ENCODE measurements around the gene AGL.

Gene AGL

GRCh38 chr1:99869304-99869703 is 19.1 kb downstream of the AGL start:
- H3K27me3 ChIP-seq (ENCODE audit: control insufficient read depth, low read length), result no peaks in the 10 kb centered on the region
- TF ChIP-seq CTCF (IDR thresholded peaks at IDR 0.05; ENCODE audit: low read depth, low read length, poor library complexity, severe bottlenecking), result no peak
- TF ChIP-seq EZH2phosphoT487 (IDR thresholded peaks at IDR 0.05; ENCODE audit: borderline replicate concordance, low read length), result no peak
- H4K20me1 ChIP-seq (ENCODE audit: control insufficient read depth, insufficient read depth, low read depth, low read length), result no peaks in the 10 kb centered on the region
- H3K27ac ChIP-seq (ENCODE audit: low read depth, low read length), result no peak overlapping the region
- no peaks in the 10 kb centered on the region for H3K9me2 ChIP-seq (replicated peaks; ENCODE audit: control insufficient read depth, low read length)
- H3K79me2 ChIP-seq (ENCODE audit: control insufficient read depth, low read length), result no peaks in the 10 kb centered on the region
- peaks cover 15% of the 10 kb centered on the region for H3K36me3 ChIP-seq (ENCODE audit: control insufficient read depth, low read length)
- H3F3A ChIP-seq (ENCODE audit: control insufficient read depth, insufficient read depth), result peaks cover 4% of the 10 kb centered on the region; the same call in 1 of the 2 replicates
- no peak overlapping the region for H3K4me3 ChIP-seq (ENCODE audit: low read length)
- no peaks in the 10 kb centered on the region for H3K9me3 ChIP-seq (ENCODE audit: control insufficient read depth, insufficient read depth, low read length)
- no peak overlapping the region for H3K4me2 ChIP-seq (ENCODE audit: low read length)
- no peaks in the 10 kb centered on the region for H3K4me1 ChIP-seq (ENCODE audit: control insufficient read depth, low read length)

DNA sequence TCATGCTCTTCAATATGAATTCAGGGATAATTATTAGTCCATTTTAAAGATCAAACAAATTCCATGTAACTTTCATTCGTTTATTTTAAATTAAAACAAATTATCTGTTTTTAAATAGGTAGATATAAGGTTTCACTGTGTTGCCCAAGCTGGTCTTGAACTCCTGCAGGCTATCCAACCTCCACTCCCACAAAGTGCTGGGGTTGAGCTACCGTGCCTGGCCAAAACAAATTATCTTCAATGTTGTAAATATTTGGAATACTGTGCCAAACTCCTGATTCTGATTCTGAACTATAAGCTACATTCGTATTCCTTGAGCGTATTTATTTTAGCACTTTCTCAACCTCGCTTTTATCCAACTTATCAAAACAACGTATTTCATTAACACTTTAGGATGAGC is 19.6 kb downstream of the AGL start:
- H3K9me2 ChIP-seq (replicated peaks; ENCODE audit: control insufficient read depth, low read length), result no peaks in the 10 kb centered on the region
- H3K4me2 ChIP-seq (ENCODE audit: low read length), result no peak overlapping the region
- TF ChIP-seq CTCF (IDR thresholded peaks at IDR 0.05; ENCODE audit: low read depth, low read length, poor library complexity, severe bottlenecking) (no peak), EZH2phosphoT487 (IDR thresholded peaks at IDR 0.05; ENCODE audit: borderline replicate concordance, low read length) (no peak)
- no peak overlapping the region for H3K27ac ChIP-seq (ENCODE audit: low read depth, low read length)
- no peaks in the 10 kb centered on the region for H3K4me1 ChIP-seq (ENCODE audit: control insufficient read depth, low read length)
- no peak overlapping the region for H3K4me3 ChIP-seq (ENCODE audit: low read length)
- no peaks in the 10 kb centered on the region for H3K9me3 ChIP-seq (ENCODE audit: control insufficient read depth, insufficient read depth, low read length)
- no peaks in the 10 kb centered on the region for H4K20me1 ChIP-seq (ENCODE audit: control insufficient read depth, insufficient read depth, low read depth, low read length)
- H3K27me3 ChIP-seq (ENCODE audit: control insufficient read depth, low read length), result no peaks in the 10 kb centered on the region
- H3K36me3 ChIP-seq (ENCODE audit: control insufficient read depth, low read length), result peaks cover 10% of the 10 kb centered on the region
- no peaks in the 10 kb centered on the region for H3K79me2 ChIP-seq (ENCODE audit: control insufficient read depth, low read length)
- H3F3A ChIP-seq (ENCODE audit: control insufficient read depth, insufficient read depth), result peaks cover 4% of the 10 kb centered on the region; the same call in 1 of the 2 replicates

DNA sequence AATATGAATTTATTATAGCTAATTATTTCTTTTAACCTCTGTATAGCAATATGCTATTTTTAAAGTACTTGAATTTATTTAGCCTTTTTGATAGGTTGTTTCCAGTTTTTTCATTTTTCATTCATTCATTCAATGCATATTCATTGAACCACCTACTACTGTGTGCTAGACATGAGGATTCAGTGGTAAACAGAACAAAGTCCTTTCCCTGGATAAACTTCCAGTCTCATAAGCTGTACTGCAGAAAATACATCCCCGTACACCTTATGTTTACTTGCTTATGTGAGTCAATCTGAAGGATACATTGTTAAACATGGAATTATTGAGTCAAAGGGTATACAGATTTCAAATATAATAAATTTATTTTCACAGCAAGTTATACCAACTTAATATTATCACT is 21.9 kb downstream of the AGL start:
- Histone ChIP-seq H3K9me3 (ENCODE audit: control insufficient read depth, insufficient read depth, low read length) (no peaks in the 10 kb centered on the region), H3K27ac (ENCODE audit: low read depth, low read length) (no peak overlapping the region), H3K4me3 (ENCODE audit: low read length) (no peak overlapping the region), H3K27me3 (ENCODE audit: control insufficient read depth, low read length) (no peaks in the 10 kb centered on the region), H4K20me1 (ENCODE audit: control insufficient read depth, insufficient read depth, low read depth, low read length) (no peaks in the 10 kb centered on the region), H3K36me3 (ENCODE audit: control insufficient read depth, low read length) (peaks cover 9% of the 10 kb centered on the region; the same call in 1 of the 2 replicates), H3K79me2 (ENCODE audit: control insufficient read depth, low read length) (no peaks in the 10 kb centered on the region), H3K4me2 (ENCODE audit: low read length) (no peak overlapping the region), H3K4me1 (ENCODE audit: control insufficient read depth, low read length) (no peaks in the 10 kb centered on the region), H3F3A (ENCODE audit: control insufficient read depth, insufficient read depth) (peaks cover 4% of the 10 kb centered on the region; the same call in 1 of the 2 replicates), H3K9me2 (replicated peaks; ENCODE audit: control insufficient read depth, low read length) (no peaks in the 10 kb centered on the region)
- TF ChIP-seq CTCF (IDR thresholded peaks at IDR 0.05; ENCODE audit: low read depth, low read length, poor library complexity, severe bottlenecking) (no peak), EZH2phosphoT487 (IDR thresholded peaks at IDR 0.05; ENCODE audit: borderline replicate concordance, low read length) (no peak)
